HG03159 (cell line): ENCODE measurements around the gene DMRTB1.

ENCODE experiments used
- ATAC-seq: cut with Tn5 transposase; IDR thresholded peaks from one replicate; pipeline ENCODE4 v1.9.1; 2021; ENCODE audit warnings: mild to moderate bottlenecking, moderate library complexity; ENCODE audit not compliant: unreplicated experiment

The DMRTB1 gene

GRCh38 chr1:53484705-53485477 lies 25.7 kb downstream of the DMRTB1 start:
- no peak for ATAC-seq

GRCh38 chr1:53485478-53486394 lies 26.5 kb downstream of the DMRTB1 start:
- ATAC-seq: no peak

GRCh38 chr1:53486395-53487026 lies 27.3 kb downstream of the DMRTB1 start:
- no peak for ATAC-seq

GRCh38 chr1:53490351-53490750 lies 31.2 kb downstream of the DMRTB1 start:
- no peak for ATAC-seq

- no peak for ATAC-seq
These were observed 36.6 kb downstream of the DMRTB1 start for GRCh38 chr1:53495633-53496345.

GRCh38 chr1:53498555-53499131 lies 39.4 kb downstream of the DMRTB1 start:
- ATAC-seq: no peak

- no peak for ATAC-seq
These were observed 40.3 kb downstream of the DMRTB1 start for GRCh38 chr1:53499257-53500203.

- no peak for ATAC-seq
These were observed 41.2 kb downstream of the DMRTB1 start for GRCh38 chr1:53500204-53501064.

GRCh38 chr1:53501065-53502005 lies 42.1 kb downstream of the DMRTB1 start:
- ATAC-seq: no peak

GRCh38 chr1:53502641-53503432 lies 43.6 kb downstream of the DMRTB1 start:
- ATAC-seq: no peak

- ATAC-seq: no peak
These were observed 44.4 kb downstream of the DMRTB1 start for GRCh38 chr1:53503433-53504217.

GRCh38 chr1:53504901-53505300 lies 45.7 kb downstream of the DMRTB1 start:
- ATAC-seq: no peak

GRCh38 chr1:53505401-53505800 lies 46.2 kb downstream of the DMRTB1 start:
- ATAC-seq: no peak

- no peak for ATAC-seq
These were observed 46.7 kb downstream of the DMRTB1 start for GRCh38 chr1:53505891-53506290.

- no peak for ATAC-seq
These were observed 47.3 kb downstream of the DMRTB1 start for GRCh38 chr1:53506355-53507050.
